DND-41 (cell line): Measurements from ENCODE around the gene TOE1.
A peak's percentile ranks its signal among the peaks of the same experiment; 100 is the strongest.

Experiments
- ATAC-seq: fragments of 200-7000 bp; cut with Tn5 transposase; 3 replicates; pipeline ENCODE4 v1.9.1; 2021; ENCODE audit warnings: low read depth; ENCODE audit not compliant: insufficient read depth
- DNase-seq: peaks from one replicate; pipeline ENCODE4 v3.0.0-alpha.2; 2020
- H2AFZ ChIP-seq: 2 replicates; pipeline ENCODE4 v1.6.0; 2012; ENCODE audit warnings: low read depth, low read length
- H3K27ac ChIP-seq: 2 replicates; pipeline ENCODE4 v1.5.1; 2012; ENCODE audit warnings: low read length, inconsistent platforms
- H3K27me3 ChIP-seq: fragments of 200-600 bp; sonication (generic); 2 replicates; pipeline ENCODE4 v1.6.0; 2012; ENCODE audit warnings: low read length, mild to moderate bottlenecking, inconsistent platforms; ENCODE audit not compliant: insufficient read depth, poor library complexity
- H3K36me3 ChIP-seq: 2 replicates; pipeline ENCODE4 v1.5.1; 2012; ENCODE audit warnings: low read length, inconsistent platforms; ENCODE audit not compliant: insufficient read depth
- H3K4me1 ChIP-seq: 2 replicates; pipeline ENCODE4 v1.5.1; 2012; ENCODE audit warnings: mild to moderate bottlenecking, low read length; ENCODE audit not compliant: insufficient read depth
- H3K4me2 ChIP-seq: 2 replicates; pipeline ENCODE4 v1.6.0; 2012; ENCODE audit warnings: mild to moderate bottlenecking, moderate library complexity, low read length, inconsistent platforms; ENCODE audit not compliant: insufficient read depth
- H3K4me3 ChIP-seq, 2 experiments: fragments of 200-600 bp in 1 of 2; shearing (Covaris generic) in 1 of 2; 2 replicates each; pipeline ENCODE4 v1.5.1; 2012 to 2016; ENCODE audit warnings: inconsistent platforms in 2 of 2, low read length in 2 of 2, mild to moderate bottlenecking in 2 of 2, low read depth in 1 of 2, moderate library complexity in 1 of 2
- H3K79me2 ChIP-seq: 2 replicates; pipeline ENCODE4 v1.6.0; 2012; ENCODE audit warnings: low read length, inconsistent platforms; ENCODE audit not compliant: insufficient read depth
- H3K9ac ChIP-seq: 2 replicates; pipeline ENCODE4 v1.6.0; 2012; ENCODE audit warnings: low read depth, mild to moderate bottlenecking, inconsistent platforms, low read length, moderate library complexity
- H3K9me3 ChIP-seq: 2 replicates; pipeline ENCODE4 v1.5.1; 2012; ENCODE audit warnings: low read length, moderate library complexity, mild to moderate bottlenecking, inconsistent platforms; ENCODE audit not compliant: insufficient read depth, severe bottlenecking
- H4K20me1 ChIP-seq: 2 replicates; pipeline ENCODE4 v1.6.0; 2012; ENCODE audit warnings: low read length; ENCODE audit not compliant: insufficient read depth
- EZH2 ChIP-seq: IDR thresholded peaks from 3 replicates; pipeline ENCODE4 v1.6.1; 2012; ENCODE audit warnings: borderline replicate concordance, low read depth, mild to moderate bottlenecking, moderate library complexity, low read length, inconsistent platforms; ENCODE audit not compliant: severe bottlenecking
- TF ChIP-seq, protein P1 (sequence below): IDR thresholded peaks from 2 replicates; pipeline ENCODE4 v1.5.1; 2012; ENCODE audit warnings: borderline replicate concordance, low read length, moderate library complexity, mild to moderate bottlenecking; ENCODE audit not compliant: poor library complexity, severe bottlenecking; ENCODE audit errors: extremely low read depth

TOE1 gene

DNA sequence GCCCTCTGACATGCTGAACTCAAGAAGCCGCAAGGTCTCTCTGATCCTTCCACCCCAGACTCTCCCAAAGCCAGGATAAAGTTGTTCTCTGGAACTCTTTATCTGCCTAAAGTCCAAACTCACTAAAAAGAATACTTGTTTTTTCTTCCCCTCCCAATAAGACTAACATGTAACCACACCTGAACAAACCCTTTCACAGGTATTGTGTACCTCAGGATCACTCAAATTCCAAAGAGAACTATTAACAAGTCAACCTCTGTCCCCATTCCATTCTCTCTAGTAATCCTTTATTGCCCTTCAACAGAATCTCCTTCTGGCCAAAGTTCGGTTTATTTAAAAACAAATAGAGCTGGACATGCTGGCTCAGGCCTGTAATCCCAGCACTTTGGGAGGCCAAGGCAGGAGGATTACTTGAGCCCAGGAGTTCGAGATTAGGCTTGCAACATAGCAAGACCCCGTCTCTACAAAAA, 4.1 kb upstream of the TOE1 start:
- Histone ChIP-seq H3K36me3 (peaks cover 46% of the 10 kb centered on the region), H3K9ac (no peak overlapping the region), H3K79me2 (peaks cover 27% of the 10 kb centered on the region), H2AFZ (no peak overlapping the region), H3K4me3 (no peak overlapping the region), H3K4me2 (no peak overlapping the region), H3K27ac (no peak overlapping the region), H3K27me3 (no peaks in the 10 kb centered on the region), H3K4me1 (peaks cover 14% of the 10 kb centered on the region), H3K9me3 (no peaks in the 10 kb centered on the region), H4K20me1 (peaks cover under 1% of the 10 kb centered on the region; the same call in 1 of the 2 replicates)
- DNase-seq = no peak
- no peak for ATAC-seq
- TF ChIP-seq, protein P1, sequence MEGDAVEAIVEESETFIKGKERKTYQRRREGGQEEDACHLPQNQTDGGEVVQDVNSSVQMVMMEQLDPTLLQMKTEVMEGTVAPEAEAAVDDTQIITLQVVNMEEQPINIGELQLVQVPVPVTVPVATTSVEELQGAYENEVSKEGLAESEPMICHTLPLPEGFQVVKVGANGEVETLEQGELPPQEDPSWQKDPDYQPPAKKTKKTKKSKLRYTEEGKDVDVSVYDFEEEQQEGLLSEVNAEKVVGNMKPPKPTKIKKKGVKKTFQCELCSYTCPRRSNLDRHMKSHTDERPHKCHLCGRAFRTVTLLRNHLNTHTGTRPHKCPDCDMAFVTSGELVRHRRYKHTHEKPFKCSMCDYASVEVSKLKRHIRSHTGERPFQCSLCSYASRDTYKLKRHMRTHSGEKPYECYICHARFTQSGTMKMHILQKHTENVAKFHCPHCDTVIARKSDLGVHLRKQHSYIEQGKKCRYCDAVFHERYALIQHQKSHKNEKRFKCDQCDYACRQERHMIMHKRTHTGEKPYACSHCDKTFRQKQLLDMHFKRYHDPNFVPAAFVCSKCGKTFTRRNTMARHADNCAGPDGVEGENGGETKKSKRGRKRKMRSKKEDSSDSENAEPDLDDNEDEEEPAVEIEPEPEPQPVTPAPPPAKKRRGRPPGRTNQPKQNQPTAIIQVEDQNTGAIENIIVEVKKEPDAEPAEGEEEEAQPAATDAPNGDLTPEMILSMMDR = no peak
- no peak for TF ChIP-seq EZH2

- DNase-seq (no peak), ATAC-seq (no peak)
- Histone ChIP-seq H3K9me3 (no peaks in the 10 kb centered on the region), H3K27me3 (no peaks in the 10 kb centered on the region), H4K20me1 (peaks cover 9% of the 10 kb centered on the region; the same call in 1 of the 2 replicates), H2AFZ (no peak overlapping the region), H3K4me3 (no peak overlapping the region), H3K36me3 (peaks cover 46% of the 10 kb centered on the region), H3K9ac (no peak overlapping the region), H3K79me2 (peaks cover 46% of the 10 kb centered on the region), H3K27ac (no peak overlapping the region), H3K4me1 (peaks cover 30% of the 10 kb centered on the region), H3K4me2 (peak overlapping the region; percentile 91; the same call in 1 of the 2 replicates)
- no peak for TF ChIP-seq EZH2
Measured at GRCh38 chr1:45337630-45338325, 2.2 kb upstream of the TOE1 start.

DNA sequence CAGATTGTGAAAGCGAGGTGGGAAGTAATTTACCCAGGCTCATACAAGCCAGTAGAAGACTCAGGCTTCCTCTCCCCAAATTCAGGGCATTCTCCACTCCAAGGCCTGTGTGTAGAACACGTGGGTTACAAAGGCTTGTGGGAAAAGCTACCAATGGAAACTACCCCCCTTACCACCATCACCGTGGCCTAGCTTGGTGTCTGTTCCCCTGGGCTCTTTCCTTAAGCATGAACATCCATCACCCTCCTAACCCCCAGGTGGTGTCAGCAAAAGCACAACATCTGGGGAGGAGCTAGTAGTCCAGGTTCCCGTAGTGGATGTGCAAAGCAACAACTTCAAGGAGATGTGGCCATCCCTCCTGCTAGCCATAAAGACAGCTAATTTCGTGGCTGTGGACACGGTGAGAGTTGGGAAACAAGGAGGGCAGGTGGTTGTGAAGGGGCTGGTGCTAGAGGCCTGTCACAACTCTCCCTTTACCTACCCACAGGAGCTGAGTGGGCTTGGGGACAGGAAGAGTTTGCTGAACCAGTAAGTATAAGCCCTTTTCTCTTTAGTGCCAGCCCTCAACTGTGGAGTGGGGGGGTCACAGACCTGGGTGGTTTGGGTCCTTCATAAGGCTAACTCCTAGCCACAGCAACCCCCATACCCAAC, 971 bp downstream of the TOE1 start:
- TF ChIP-seq, protein P1 = no peak
- no peak for TF ChIP-seq EZH2
- H3K27me3 ChIP-seq = no peaks in the 10 kb centered on the region
- H2AFZ ChIP-seq = peak overlapping the region; percentile 86
- peaks cover 60% of the 10 kb centered on the region for H3K36me3 ChIP-seq
- peaks cover 49% of the 10 kb centered on the region for H3K79me2 ChIP-seq
- DNase-seq = peak; percentile 40
- H3K4me1 ChIP-seq = peaks cover 30% of the 10 kb centered on the region
- H4K20me1 ChIP-seq = peaks cover 23% of the 10 kb centered on the region; the same call in 1 of the 2 replicates
- H3K9ac ChIP-seq = peak overlapping the region; percentile 78
- no peaks in the 10 kb centered on the region for H3K9me3 ChIP-seq
- H3K4me2 ChIP-seq = peak overlapping the region; percentile 91
- H3K4me3 ChIP-seq = peak overlapping the region; percentile 53 to 76; a peak in 3 of 4 replicates
- H3K27ac ChIP-seq = peak overlapping the region; percentile 91
- ATAC-seq = peak; percentile 2; the same call in 1 of the 3 replicates

DNA sequence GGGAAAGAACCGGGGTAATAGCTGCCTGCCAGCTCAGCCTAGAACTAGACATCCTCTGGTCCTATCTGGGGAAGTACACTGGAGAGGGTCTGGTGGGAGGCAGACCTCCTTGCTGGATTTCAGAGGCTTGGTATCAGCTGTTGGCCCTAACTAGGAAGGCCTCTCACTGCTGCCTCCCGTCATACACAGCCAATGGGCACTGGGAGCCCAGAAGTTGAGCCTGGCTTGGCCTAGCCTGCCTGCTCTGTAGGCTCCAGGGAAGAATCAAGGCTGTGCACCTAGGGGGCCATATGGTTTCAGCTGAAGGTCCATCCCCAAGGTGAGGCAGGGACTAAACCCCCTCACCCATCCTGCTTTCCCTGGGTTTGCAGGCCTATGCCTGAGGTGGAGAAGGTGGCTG, 4.5 kb downstream of the TOE1 start:
- Histone ChIP-seq H3K36me3 (peaks cover 54% of the 10 kb centered on the region), H2AFZ (no peak overlapping the region), H3K79me2 (peaks cover 35% of the 10 kb centered on the region), H3K27ac (no peak overlapping the region), H4K20me1 (peaks cover 23% of the 10 kb centered on the region; the same call in 1 of the 2 replicates), H3K4me3 (no peak overlapping the region), H3K9ac (no peak overlapping the region), H3K4me2 (no peak overlapping the region), H3K4me1 (peaks cover 19% of the 10 kb centered on the region), H3K9me3 (no peaks in the 10 kb centered on the region), H3K27me3 (no peaks in the 10 kb centered on the region)
- ATAC-seq = no peak
- no peak for DNase-seq
- no peak for TF ChIP-seq EZH2
- TF ChIP-seq, protein P1 = no peak
